Activated T-cell treated with anti-CD3 and anti-CD28 coated beads, Interleukin-2, amount 50 U/mL, for 24 hours (primary cell): ENCODE results near the gene LIMD2.

Source experiments
- DNase-seq: peaks from one replicate; pipeline ENCODE4 v3.0.0-alpha.2; 2020
- H3K27ac Mint-ChIP-seq: 2 replicates; pipeline ENCODE4 v1.8.0; 2020; ENCODE audit warnings: mild to moderate bottlenecking, mixed read lengths
- H3K27me3 Mint-ChIP-seq: 2 replicates; pipeline ENCODE4 v1.8.0; 2020; ENCODE audit warnings: mixed read lengths
- H3K36me3 Mint-ChIP-seq: 2 replicates; pipeline ENCODE4 v1.8.0; 2020; ENCODE audit warnings: low read depth, mixed read lengths
- H3K4me1 Mint-ChIP-seq: 2 replicates; pipeline ENCODE4 v1.8.0; 2020; ENCODE audit warnings: low read depth, mixed read lengths
- H3K4me3 Mint-ChIP-seq: 2 replicates; pipeline ENCODE4 v1.8.0; 2020; ENCODE audit warnings: mild to moderate bottlenecking, moderate library complexity, mixed read lengths
- H3K9me3 Mint-ChIP-seq: 2 replicates; pipeline ENCODE4 v1.8.0; 2020; ENCODE audit warnings: mixed read lengths

LIMD2 gene

DNA sequence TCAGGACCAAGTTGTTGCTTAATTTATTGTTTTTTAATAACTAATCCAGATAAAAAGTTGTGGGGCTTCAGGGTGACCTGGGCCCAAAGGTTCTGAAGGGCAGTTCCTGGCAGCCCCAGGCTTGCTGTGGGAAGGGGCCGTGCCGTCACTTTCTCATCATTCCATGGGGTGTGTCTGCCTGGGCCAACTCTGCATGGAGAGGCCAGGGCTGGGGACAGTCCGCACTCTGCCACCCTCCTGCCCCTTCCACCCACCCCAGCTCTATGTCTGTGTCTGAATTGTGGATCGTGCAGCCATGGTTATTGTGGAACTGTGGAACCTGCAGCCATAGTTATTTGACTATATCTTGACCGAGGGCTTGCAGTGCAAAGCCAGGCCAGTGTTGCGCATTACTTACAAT is 4.0 kb downstream of the LIMD2 start:
- Mint-ChIP-seq H3K27me3 (no peaks in the 10 kb centered on the region), H3K4me1 (peaks cover 52% of the 10 kb centered on the region), H3K4me3 (peak overlapping the region; percentile 85), H3K36me3 (peaks cover 68% of the 10 kb centered on the region), H3K27ac (peak overlapping the region; percentile 94), H3K9me3 (no peaks in the 10 kb centered on the region)
- DNase-seq: no peak

DNA sequence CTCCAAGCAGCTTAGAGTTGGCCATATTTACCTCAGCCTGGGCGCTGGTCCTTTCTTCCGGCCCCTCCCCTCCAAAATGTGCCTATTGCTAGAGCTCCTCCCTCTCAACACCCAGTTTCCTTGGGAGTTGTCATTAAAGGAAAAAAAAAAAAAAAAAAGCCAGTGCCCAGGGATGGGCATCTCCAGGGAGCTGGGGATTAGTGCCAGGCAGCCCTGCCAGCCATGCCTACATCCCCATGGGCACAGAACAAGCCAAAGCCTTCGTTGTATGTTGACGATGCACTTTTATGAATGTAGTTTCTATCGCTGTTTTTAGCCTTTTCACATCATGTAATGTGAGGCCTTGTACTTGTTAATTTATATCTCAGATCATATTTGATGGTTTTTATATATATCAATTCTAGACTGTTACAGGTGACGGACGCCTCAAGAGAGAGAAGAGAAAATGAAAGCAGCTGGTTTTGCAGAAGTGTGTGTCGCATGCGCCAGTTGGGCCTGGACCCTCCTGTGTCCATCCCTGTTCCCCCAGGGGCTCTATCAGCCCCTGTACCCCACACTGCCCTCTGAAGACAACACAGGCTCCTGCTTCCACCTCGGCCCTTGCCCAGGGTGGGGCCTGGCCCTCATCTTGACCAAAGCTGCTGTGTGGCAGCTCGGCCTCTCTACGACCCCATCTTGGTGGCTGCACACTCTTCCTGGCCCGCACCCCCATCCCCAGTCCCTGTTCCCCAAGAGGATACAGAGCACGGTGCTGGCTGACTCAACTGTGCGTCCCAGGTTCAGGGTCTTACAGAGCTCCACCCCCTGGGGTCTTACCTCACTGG is 4.8 kb downstream of the LIMD2 start:
- H3K9me3 Mint-ChIP-seq: no peaks in the 10 kb centered on the region
- H3K4me1 Mint-ChIP-seq: peaks cover 52% of the 10 kb centered on the region
- peak; percentile 50 for DNase-seq
- H3K36me3 Mint-ChIP-seq: peaks cover 75% of the 10 kb centered on the region
- H3K4me3 Mint-ChIP-seq: peak overlapping the region; percentile 31
- peak overlapping the region; percentile 85 for H3K27ac Mint-ChIP-seq
- no peaks in the 10 kb centered on the region for H3K27me3 Mint-ChIP-seq

DNA sequence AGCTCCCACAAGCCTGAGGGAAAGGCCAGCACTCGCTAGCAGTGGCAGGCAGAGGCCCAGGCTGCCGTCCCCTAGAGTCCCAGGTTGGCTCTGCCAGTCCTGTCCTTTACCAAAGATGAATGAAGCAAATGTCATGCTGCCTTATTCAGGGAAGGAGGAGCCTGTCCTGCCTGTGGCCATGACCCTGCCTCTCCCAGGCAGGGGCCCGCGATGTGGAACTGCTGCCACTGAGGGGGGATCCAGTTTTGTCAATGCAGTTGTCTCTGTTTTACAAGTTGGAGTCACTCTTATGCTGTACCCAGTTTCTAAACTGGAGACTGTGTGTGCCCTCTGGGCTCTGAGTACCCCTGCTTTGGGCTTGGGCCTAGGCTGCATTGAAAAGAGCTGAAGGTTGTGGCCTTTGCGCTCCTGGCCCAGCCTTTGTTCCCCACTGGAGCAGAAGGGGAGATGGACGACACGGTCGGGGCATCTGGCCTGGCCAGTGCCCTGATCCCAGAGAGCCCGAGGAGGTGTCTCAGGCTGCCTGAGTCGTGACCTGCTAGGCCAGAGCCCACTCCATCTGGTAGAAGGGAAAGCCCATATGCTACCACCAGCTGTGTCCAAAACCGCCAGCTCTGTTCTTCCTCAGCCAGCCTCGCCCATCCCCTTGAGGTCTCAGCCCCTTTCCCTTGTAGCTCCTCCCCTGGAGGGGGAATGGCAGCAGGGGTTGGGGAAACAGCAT is 5.5 kb downstream of the LIMD2 start:
- Mint-ChIP-seq H3K4me1 (peaks cover 52% of the 10 kb centered on the region), H3K36me3 (peaks cover 83% of the 10 kb centered on the region), H3K9me3 (no peaks in the 10 kb centered on the region), H3K4me3 (no peak overlapping the region), H3K27me3 (no peaks in the 10 kb centered on the region), H3K27ac (peak overlapping the region; percentile 85)
- no peak for DNase-seq

DNA sequence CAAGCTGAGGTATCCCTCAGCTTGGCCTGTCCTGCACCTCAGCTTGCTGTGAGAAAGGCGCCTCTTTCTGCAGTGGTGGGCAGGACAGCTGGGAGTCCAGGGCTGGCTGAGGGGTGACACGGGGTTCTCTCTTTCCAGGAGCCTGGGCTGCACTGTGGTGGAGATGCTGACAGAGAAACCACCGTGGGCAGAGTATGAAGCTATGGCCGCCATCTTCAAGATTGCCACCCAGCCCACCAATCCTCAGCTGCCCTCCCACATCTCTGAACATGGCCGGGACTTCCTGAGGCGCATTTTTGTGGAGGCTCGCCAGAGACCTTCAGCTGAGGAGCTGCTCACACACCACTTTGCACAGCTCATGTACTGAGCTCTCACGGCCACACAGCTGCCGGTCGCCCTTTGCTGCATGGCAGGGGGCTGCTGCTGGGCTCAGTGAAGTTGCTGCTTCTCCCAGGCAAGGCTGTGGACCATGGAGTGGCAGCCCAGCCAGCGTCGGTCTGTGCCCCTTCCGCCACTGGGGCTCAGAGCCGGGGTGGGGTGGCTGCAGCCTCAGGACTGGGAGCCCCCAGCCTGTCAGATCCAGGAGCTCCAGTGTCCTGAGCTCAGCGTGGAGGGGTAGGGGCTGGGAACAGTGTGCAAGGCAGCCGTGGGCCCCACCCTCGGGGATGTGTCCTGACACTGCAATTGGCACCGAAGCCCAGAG is 6.4 kb downstream of the LIMD2 start:
- Mint-ChIP-seq H3K4me3 (no peak overlapping the region), H3K27me3 (no peaks in the 10 kb centered on the region), H3K9me3 (no peaks in the 10 kb centered on the region), H3K36me3 (peaks cover 88% of the 10 kb centered on the region), H3K4me1 (peaks cover 55% of the 10 kb centered on the region), H3K27ac (peak overlapping the region; percentile 85)
- no peak for DNase-seq

DNA sequence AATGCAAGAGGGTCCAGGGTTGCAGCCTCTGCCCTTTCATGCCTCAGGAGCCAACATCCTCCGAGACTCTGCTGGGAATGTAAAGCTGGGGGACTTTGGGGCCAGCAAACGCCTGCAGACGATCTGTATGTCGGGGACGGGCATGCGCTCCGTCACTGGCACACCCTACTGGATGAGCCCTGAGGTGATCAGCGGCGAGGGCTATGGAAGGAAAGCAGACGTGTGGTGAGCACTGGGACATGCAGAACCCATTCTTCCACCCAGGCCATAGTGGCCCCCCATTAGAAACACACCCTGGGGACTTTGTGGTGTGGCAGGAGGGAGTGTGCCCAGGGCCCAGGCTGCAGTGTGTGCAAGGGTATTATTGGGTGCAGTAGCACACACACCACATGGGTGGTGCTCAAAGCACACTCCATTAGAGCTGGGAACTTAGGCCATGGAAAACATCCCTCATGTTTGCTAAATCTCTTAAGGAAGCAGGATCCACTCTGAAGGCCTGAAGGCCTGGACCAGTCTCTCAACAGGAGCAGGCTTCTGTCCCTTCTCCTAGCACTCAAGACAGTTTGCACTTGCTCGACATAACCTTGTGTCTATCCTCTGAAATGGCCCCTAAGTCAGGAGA is 7.6 kb downstream of the LIMD2 start:
- H3K36me3 Mint-ChIP-seq: peaks cover 84% of the 10 kb centered on the region
- DNase-seq: no peak
- H3K27me3 Mint-ChIP-seq: no peaks in the 10 kb centered on the region
- H3K4me3 Mint-ChIP-seq: no peak overlapping the region
- H3K27ac Mint-ChIP-seq: peak overlapping the region; percentile 63
- H3K4me1 Mint-ChIP-seq: peaks cover 49% of the 10 kb centered on the region
- H3K9me3 Mint-ChIP-seq: no peaks in the 10 kb centered on the region

DNA sequence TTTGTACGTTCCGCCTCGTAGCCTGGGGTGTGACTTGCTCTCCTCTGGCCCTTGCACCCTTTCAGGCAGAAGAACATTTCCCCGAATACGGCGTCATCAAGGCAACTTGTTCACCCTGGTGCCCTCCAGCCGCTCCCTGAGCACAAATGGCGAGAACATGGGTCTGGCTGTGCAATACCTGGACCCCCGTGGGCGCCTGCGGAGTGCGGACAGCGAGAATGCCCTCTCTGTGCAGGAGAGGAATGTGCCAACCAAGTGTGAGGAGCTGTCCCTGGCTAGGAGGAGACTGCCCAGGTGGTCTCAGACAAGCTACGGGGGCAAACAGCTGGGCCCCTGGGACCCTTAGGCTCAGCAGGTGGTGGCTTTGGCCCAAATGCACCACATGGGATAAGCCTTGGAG is 10.4 kb downstream of the LIMD2 start:
- no peaks in the 10 kb centered on the region for H3K9me3 Mint-ChIP-seq
- DNase-seq: no peak
- no peaks in the 10 kb centered on the region for H3K27me3 Mint-ChIP-seq
- H3K27ac Mint-ChIP-seq: no peak overlapping the region
- H3K36me3 Mint-ChIP-seq: peaks cover 75% of the 10 kb centered on the region
- peaks cover 32% of the 10 kb centered on the region for H3K4me1 Mint-ChIP-seq
- H3K4me3 Mint-ChIP-seq: no peak overlapping the region

DNA sequence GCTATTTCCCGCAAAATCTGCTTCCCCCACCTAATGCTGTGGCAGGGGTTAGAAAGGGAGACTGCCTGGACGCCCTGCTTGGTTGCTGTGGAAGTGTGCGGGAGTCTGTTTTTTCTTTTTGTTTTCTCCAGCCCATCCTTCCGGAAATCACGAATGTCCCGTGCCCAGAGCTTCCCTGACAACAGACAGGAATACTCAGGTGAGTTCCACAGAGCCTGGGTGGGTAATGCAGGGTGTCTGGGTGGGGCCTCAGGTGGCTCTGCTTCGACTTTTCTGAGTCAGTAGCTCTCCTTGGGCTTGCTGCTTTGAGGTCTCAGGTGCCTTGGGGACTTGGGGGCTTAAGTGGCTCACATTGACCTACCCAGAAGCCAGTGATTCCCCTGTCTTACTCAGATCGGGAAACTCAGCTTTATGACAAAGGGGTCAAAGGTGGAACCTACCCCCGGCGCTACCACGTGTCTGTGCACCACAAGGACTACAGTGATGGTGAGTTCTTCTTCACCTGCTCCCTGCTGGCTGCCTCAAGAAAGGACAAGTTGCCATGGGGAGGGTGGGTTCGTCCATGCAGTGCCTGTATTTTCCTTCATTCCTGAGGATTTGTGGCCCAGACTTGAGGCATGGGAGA is 11.4 kb downstream of the LIMD2 start:
- peaks cover 70% of the 10 kb centered on the region for H3K36me3 Mint-ChIP-seq
- H3K9me3 Mint-ChIP-seq: no peaks in the 10 kb centered on the region
- no peak overlapping the region for H3K4me3 Mint-ChIP-seq
- H3K27me3 Mint-ChIP-seq: no peaks in the 10 kb centered on the region
- no peak for DNase-seq
- H3K4me1 Mint-ChIP-seq: peaks cover 25% of the 10 kb centered on the region
- H3K27ac Mint-ChIP-seq: peak overlapping the region; percentile 82

DNA sequence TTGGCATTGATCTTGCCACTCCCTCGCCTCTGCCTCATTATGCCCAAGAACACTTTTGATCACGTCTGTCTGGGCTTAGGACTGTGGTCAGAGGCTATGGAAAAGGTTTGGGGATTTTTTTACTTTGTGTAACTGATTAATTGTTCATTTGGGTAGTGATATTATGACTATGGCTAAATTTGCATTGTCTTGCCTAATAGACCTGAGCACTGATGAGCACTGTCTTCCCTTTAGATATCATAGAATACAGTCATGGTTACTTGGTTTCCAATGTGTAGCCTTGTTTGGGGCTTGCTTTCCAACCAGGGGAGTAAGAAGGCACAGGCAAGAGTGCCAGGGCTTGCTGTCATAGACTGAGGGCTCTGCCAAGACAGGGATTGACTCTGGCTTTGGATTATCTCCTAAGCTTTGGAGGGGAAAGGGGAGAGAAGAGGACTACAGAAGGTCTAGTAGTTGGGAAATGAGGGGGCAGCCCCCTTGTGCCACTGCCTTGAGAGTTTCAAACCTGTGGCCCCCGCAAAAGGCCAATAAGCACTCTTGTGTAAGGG is 13.7 kb downstream of the LIMD2 start:
- H3K4me1 Mint-ChIP-seq: peaks cover 21% of the 10 kb centered on the region
- no peaks in the 10 kb centered on the region for H3K27me3 Mint-ChIP-seq
- no peak overlapping the region for H3K4me3 Mint-ChIP-seq
- H3K27ac Mint-ChIP-seq: peak overlapping the region; percentile 90
- no peaks in the 10 kb centered on the region for H3K9me3 Mint-ChIP-seq
- DNase-seq: no peak
- peaks cover 76% of the 10 kb centered on the region for H3K36me3 Mint-ChIP-seq

DNA sequence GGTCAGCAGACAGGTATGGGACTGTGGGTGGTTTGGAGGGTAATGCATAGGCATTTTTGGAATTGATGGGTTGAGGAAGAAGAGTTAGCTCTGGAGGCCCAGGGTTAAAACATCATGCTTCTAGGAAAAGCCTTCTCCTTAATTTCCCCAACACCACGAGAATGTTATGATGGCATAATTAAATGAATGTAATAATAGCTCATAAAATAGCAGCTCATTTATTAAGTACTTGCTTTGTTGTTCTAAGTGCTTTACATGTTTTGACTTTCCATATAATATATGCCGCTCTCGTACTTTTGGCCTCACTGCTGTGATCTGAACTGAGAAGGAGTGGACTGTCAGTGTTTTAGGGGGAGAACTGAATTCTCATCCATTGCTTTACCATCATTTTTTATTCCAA is 14.3 kb downstream of the LIMD2 start:
- no peaks in the 10 kb centered on the region for H3K27me3 Mint-ChIP-seq
- H3K36me3 Mint-ChIP-seq: peaks cover 72% of the 10 kb centered on the region
- H3K9me3 Mint-ChIP-seq: no peaks in the 10 kb centered on the region
- DNase-seq: no peak
- peak overlapping the region; percentile 90 for H3K27ac Mint-ChIP-seq
- H3K4me1 Mint-ChIP-seq: peaks cover 24% of the 10 kb centered on the region
- H3K4me3 Mint-ChIP-seq: no peak overlapping the region

DNA sequence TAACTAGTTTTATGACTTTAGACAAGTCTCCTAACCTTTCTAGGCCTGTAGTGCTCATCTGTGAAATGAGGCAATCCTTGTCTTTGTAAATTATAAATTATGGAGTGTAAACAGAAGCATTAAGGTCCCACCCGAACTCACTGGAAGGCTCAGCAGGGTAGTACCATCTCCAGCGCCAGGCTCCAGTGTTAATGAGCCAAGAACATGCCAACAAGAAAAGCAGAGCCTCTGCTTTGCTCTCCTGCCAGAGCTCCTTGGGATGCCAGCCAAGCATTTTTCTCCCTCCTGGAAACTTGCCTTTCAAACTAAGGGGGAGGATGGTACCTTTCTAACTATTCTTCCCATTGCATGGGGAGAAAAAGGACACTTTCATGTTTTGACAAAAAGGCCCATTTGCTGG is 14.9 kb downstream of the LIMD2 start:
- H3K27ac Mint-ChIP-seq: peak overlapping the region; percentile 24

DNA sequence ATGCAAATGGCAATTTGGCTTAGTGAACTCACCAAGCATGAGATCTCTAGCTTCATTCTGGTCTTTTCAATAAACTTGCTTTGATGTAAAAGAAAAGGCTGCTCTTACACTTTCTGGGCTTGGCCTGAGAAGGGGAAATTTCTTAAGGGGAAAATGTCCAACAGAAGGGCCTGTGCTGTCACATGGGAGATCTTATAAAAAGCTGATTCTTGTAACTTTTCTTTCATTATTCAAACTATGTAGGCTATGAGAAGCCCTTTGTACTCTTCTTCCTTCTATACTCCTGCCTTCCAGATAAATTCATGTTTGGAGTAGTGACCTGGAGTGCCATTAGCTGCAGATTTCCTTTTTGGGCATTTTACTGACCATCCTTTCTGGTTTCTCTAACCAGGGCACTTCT is 16.9 kb downstream of the LIMD2 start:
- peak overlapping the region; percentile 45 for H3K27ac Mint-ChIP-seq
- H3K4me3 Mint-ChIP-seq: no peak overlapping the region
- no peak for DNase-seq
- no peaks in the 10 kb centered on the region for H3K27me3 Mint-ChIP-seq
- H3K4me1 Mint-ChIP-seq: peaks cover 24% of the 10 kb centered on the region
- peaks cover 59% of the 10 kb centered on the region for H3K36me3 Mint-ChIP-seq
- no peaks in the 10 kb centered on the region for H3K9me3 Mint-ChIP-seq

More for the DNA sequence above, 14.9 kb downstream of the LIMD2 start:
- H3K27me3 Mint-ChIP-seq: no peaks in the 10 kb centered on the region
- H3K36me3 Mint-ChIP-seq: peaks cover 72% of the 10 kb centered on the region
- DNase-seq: no peak
- H3K4me3 Mint-ChIP-seq: no peak overlapping the region
- H3K9me3 Mint-ChIP-seq: no peaks in the 10 kb centered on the region
- peaks cover 27% of the 10 kb centered on the region for H3K4me1 Mint-ChIP-seq

DNA sequence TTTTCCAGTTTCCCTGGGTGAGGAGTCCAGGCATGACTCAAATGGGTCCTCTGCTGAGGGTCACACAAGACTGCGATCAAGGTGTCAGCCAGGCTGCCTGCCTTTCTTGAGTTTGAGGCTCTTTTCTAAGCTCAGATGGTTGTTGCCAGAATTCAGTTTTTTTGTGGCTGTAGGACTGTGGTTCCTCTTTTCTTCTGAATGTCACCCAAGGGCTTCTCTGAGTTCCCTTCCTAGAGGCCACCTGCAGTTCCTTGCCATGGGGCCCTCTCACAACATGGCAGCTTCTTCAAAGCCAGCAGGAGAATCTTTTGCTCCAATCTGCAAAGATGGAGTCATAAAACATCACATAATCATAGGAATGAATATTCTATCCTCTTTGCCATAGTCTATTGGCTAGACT is 17.5 kb downstream of the LIMD2 start:
- no peak for DNase-seq
- Mint-ChIP-seq H3K27me3 (no peaks in the 10 kb centered on the region), H3K9me3 (no peaks in the 10 kb centered on the region), H3K36me3 (peaks cover 58% of the 10 kb centered on the region), H3K4me1 (peaks cover 23% of the 10 kb centered on the region), H3K27ac (peak overlapping the region; percentile 45), H3K4me3 (no peak overlapping the region)

DNA sequence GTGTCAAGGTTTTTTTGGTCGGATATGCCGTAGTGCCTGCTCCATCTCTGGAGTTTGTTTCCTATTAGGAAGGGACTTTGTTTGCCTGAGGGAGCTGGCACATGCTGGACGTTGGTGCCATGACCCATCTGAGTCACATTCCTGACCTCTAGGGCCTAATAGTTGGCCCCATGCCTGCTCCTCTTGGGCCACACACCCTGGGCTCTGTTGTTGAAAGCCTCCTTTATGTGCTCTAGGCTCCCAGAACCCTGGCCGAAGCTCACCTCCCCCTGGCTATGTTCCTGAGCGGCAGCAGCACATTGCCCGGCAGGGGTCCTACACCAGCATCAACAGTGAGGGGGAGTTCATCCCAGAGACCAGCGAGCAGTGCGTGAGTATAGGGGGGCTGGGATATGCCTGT is 18.4 kb downstream of the LIMD2 start:
- Mint-ChIP-seq H3K9me3 (no peaks in the 10 kb centered on the region), H3K27ac (peak overlapping the region; percentile 71), H3K4me3 (no peak overlapping the region), H3K36me3 (peaks cover 65% of the 10 kb centered on the region), H3K27me3 (no peaks in the 10 kb centered on the region), H3K4me1 (peaks cover 23% of the 10 kb centered on the region)
- DNase-seq: no peak

DNA sequence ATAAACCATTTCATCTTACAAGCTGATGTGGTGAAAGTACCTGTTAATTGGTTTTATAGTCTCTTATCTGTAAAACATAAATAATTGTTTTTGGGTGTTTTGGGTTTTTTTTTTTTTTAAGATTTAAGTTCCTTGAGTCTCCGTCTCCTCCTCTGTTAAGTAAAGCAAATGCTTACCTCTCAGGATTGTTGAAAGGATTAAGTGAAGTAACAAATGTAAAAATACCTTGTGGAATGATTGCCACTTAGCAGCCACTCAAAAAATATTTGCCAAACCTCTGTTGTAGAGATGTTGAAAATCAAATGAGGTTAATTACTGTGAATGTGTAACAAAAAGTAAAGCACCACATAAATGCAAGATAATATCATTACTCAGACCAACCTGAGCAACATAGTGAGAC is 19.2 kb downstream of the LIMD2 start:
- no peak for DNase-seq
- peaks cover 17% of the 10 kb centered on the region for H3K4me1 Mint-ChIP-seq
- H3K9me3 Mint-ChIP-seq: no peaks in the 10 kb centered on the region
- no peak overlapping the region for H3K4me3 Mint-ChIP-seq
- no peaks in the 10 kb centered on the region for H3K27me3 Mint-ChIP-seq
- peak overlapping the region; percentile 48 for H3K27ac Mint-ChIP-seq
- peaks cover 59% of the 10 kb centered on the region for H3K36me3 Mint-ChIP-seq
